Smooth muscle cell of the brain vasculature (primary cell): Measurements from ENCODE around the gene TCF4.

Experiments used
- DNase-seq: peaks from one replicate; pipeline ENCODE4 v3.0.0-alpha.2; 2012; ENCODE audit warnings: low read depth, low spot score

TCF4 gene

GRCh38 chr18:55506074-55506473 lies 81.9 kb downstream of the TCF4 start:
- no peak for DNase-seq

- DNase-seq, result no peak
These were observed 83.2 kb downstream of the TCF4 start for GRCh38 chr18:55504808-55505207.

GRCh38 chr18:55503167-55503820 lies 84.7 kb downstream of the TCF4 start:
- no peak for DNase-seq

GRCh38 chr18:55501982-55502710 lies 85.8 kb downstream of the TCF4 start:
- DNase-seq, result no peak

- DNase-seq, result no peak
These were observed 86.4 kb downstream of the TCF4 start for GRCh38 chr18:55501579-55501978.

GRCh38 chr18:55500316-55501086 lies 87.5 kb downstream of the TCF4 start:
- DNase-seq, result no peak

- DNase-seq, result no peak
These were observed 88.5 kb downstream of the TCF4 start for GRCh38 chr18:55499526-55499925.

GRCh38 chr18:55497825-55498403 lies 90.1 kb downstream of the TCF4 start:
- no peak for DNase-seq

GRCh38 chr18:55494899-55495298 lies 93.1 kb downstream of the TCF4 start:
- DNase-seq, result no peak

- DNase-seq, result no peak
These were observed 93.6 kb downstream of the TCF4 start for GRCh38 chr18:55494441-55494840.

- DNase-seq, result no peak
These were observed 96.4 kb downstream of the TCF4 start for GRCh38 chr18:55491616-55492015.

GRCh38 chr18:55489034-55489986 lies 98.7 kb downstream of the TCF4 start:
- DNase-seq, result no peak

GRCh38 chr18:55488473-55488872 lies 99.5 kb downstream of the TCF4 start:
- no peak for DNase-seq

GRCh38 chr18:55487997-55488396 lies 100.0 kb downstream of the TCF4 start:
- no peak for DNase-seq

- DNase-seq, result no peak
These were observed 101.1 kb downstream of the TCF4 start for GRCh38 chr18:55486936-55487335.

- no peak for DNase-seq
These were observed 102.3 kb downstream of the TCF4 start for GRCh38 chr18:55485666-55486065.

GRCh38 chr18:55484773-55485172 lies 103.2 kb downstream of the TCF4 start:
- no peak for DNase-seq

GRCh38 chr18:55483266-55483871 lies 104.6 kb downstream of the TCF4 start:
- DNase-seq, result no peak

- DNase-seq, result no peak
These were observed 108.2 kb downstream of the TCF4 start for GRCh38 chr18:55479656-55480420.
